Cardiac fibroblast (primary cell): ENCODE results near the gene DNM3.

ENCODE experiments used
- DNase-seq, 2 donors: peaks; one replicate each; pipeline versions ENCODE4 v3.0.0 to v3.0.0-alpha.2; 2010; ENCODE audit warnings: low read depth in 2 of 2
- H3K4me3 ChIP-seq, 2 donors: replicated peaks in 1 of 2; 1 replicate in 1 of 2; 2 replicates in 1 of 2; pipeline ENCODE4 v1.5.1; 2011; ENCODE audit warnings: low read depth in 2 of 2, low read length in 2 of 2, mild to moderate bottlenecking in 2 of 2, moderate library complexity in 1 of 2
- TF ChIP-seq, protein P1 (sequence below): IDR thresholded peaks from one replicate; pipeline ENCODE4 v1.5.1; 2011; ENCODE audit warnings: low read depth, mild to moderate bottlenecking, low read length, inconsistent platforms

Gene DNM3

DNA sequence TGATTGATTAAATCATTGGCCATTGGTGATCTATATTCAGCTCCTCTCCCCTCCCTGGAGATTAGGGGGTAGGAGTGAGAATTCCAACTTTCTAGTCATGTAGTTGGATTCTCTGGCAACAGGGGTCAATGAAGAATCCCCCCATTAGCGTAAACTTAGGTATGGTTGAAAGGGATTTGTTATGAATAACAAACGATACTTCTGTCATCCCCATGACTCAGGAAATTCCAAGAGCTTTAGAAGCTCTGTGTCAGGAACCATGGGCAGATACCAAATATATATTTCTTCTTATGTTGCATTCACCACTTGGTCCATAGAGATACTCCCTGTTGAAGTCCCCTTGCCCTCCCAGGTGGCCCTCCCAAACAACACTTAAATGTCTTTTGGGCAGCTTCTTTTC is 124.5 kb downstream of the DNM3 start:
- DNase-seq = peak in 1 of 2 donors; percentile 20
- TF ChIP-seq, protein P1, sequence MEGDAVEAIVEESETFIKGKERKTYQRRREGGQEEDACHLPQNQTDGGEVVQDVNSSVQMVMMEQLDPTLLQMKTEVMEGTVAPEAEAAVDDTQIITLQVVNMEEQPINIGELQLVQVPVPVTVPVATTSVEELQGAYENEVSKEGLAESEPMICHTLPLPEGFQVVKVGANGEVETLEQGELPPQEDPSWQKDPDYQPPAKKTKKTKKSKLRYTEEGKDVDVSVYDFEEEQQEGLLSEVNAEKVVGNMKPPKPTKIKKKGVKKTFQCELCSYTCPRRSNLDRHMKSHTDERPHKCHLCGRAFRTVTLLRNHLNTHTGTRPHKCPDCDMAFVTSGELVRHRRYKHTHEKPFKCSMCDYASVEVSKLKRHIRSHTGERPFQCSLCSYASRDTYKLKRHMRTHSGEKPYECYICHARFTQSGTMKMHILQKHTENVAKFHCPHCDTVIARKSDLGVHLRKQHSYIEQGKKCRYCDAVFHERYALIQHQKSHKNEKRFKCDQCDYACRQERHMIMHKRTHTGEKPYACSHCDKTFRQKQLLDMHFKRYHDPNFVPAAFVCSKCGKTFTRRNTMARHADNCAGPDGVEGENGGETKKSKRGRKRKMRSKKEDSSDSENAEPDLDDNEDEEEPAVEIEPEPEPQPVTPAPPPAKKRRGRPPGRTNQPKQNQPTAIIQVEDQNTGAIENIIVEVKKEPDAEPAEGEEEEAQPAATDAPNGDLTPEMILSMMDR = no peak
- H3K4me3 ChIP-seq = no peak overlapping the region

DNA sequence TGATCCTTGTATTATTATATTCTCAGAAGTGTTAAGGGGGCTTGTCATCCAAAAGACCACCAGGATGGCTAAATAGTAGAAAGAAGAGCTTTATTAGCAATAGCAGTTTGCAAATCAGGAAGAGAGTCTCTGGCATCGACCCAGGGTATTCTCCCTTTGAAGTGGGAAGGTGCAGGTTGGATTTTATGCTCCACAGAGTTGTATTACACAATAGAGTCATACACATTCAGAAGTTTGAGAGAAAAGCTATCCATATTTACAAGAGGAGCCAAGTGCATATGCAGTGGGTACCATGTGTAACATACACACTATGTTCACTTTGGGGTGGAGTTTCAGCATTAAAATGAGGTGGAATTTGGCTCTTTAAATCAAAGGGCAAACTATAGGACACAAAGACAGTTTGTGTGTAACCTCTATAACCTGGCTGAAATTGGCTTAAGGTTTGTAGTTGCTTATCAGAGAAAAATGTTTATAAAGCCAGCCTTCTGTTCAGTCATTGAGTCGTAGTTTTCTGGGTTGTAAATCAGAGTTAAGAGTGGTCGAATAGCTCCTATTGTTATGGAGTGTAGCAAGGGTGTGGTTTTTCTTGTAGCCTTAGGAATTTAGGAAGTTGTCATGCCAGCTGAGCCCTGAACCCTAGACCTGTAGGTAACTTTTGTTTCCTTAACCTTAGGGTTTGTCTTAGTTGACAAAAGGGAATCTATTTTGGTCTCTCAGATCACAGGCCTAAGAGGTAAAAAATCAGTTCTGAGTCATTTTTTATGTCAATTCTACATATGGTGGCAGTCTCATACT is 125.3 kb downstream of the DNM3 start:
- DNase-seq = no peak
- TF ChIP-seq, protein P1 = no peak
- no peak overlapping the region for H3K4me3 ChIP-seq

DNA sequence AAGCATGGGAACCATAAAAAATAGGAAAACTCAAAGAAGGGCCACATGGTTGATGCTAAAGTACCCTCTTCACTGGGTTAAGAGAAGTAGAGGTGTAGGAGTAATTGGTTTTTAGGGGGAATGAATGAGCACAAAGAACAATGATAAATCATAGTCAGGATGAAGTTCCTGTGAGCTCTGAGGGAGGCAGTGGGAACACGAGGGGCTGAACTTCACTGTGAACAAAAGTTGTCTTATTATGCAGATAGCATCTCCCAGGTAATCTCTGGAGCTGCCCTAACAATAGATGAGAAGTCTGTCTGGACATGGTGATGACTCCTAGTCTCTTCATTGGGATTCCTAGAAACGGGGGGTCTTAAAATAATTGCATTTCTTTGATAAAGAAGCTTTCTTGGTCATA is 127.9 kb downstream of the DNM3 start:
- DNase-seq = no peak
- TF ChIP-seq, protein P1 = no peak
- no peak overlapping the region for H3K4me3 ChIP-seq

DNA sequence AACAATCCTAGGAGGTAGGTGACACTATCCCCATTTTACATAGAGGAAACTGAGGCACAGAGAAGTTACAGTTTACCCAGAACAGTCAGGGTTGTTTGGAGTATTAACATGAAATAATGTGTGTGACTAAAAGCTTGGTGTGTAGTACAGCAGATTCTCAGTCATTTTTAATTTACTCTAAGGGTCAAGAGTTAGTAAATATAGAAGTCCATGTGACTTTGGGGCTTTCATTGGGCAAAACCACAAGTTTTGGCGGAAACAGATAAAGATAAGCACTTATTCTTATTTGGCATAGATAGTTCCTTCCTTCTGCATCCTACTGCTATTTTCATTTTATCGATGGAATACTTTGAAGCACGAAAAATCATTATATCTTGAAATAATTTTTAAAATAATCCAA is 128.5 kb downstream of the DNM3 start:
- H3K4me3 ChIP-seq = no peak overlapping the region
- TF ChIP-seq, protein P1 = no peak
- DNase-seq = no peak

DNA sequence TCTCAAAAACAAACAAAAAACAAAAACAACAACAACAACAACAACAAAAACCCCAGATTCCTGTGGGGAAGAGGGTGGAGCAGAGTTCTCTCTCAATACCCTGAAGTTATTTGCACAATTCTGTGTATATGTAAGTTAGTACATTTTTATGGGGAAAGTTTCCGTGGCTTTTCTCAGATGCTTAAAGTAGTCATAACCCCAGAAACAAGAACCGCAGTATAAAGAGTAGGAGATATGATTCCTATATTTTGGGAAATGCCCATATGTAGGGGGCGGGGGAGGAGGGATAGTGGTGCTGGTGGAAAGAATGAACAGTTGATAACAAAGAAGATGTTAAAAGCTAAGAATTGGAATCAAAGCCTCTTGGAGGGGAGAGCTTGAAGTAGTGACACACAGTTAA is 131.5 kb downstream of the DNM3 start:
- no peak overlapping the region for H3K4me3 ChIP-seq
- DNase-seq = no peak
- TF ChIP-seq, protein P1 = no peak

DNA sequence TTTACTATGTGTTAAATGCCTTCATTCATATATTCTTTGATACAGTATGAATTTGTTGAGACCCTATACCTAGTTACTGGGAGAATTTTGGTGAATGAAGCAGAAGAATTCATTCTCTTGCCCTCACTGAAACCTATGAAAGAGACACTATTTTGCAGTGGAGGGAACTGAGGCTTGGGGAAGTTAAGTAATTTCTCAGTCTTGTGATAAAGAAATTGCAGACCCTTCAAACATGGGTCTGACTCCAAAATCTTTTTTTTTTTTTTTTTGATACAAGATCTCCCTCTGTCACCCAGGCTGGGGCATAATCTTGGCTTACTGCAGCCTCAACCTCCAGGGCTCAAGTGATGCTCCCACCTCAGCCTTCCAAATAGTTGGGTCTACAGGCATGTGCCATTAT is 132.1 kb downstream of the DNM3 start:
- no peak overlapping the region for H3K4me3 ChIP-seq
- TF ChIP-seq, protein P1 = no peak
- no peak for DNase-seq

DNA sequence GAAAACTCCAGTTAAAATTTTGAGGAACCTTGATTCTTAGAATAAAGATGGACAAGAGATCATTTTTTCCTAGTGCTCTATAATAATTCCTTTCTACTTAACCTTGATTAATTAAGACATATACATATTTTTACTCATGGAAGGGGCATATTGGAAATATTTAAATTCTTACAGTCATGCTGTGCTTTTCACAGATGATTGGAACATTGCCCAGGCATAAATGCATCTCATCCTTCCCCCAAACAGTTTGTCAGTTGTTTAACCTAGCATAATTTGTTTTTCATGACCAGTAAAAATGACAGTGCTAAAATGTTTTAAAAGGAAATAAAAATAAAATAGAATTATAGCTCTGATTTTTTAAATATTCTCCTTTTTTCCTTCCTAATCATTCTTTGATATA is 140.0 kb downstream of the DNM3 start:
- DNase-seq = no peak
- TF ChIP-seq, protein P1 = no peak

More for the DNA sequence above, 140.0 kb downstream of the DNM3 start:
- no peak overlapping the region for H3K4me3 ChIP-seq
